Epithelial cell of prostate (primary cell): ENCODE data around the gene PRF1.
"Not testable (repeated sequence)": the region's sequence is repeated elsewhere in the genome, so short reads cannot be mapped to it uniquely, and the experiment has no call there.

ENCODE experiments used
- DNase-seq: peaks from one replicate; pipeline ENCODE4 v3.0.0-alpha.2; 2011; ENCODE audit warnings: low read depth, low spot score
- H3K27ac ChIP-seq: fragments of 450-650 bp; 2 replicates; pipeline ENCODE4 v1.5.1; 2017; ENCODE audit warnings: mild to moderate bottlenecking

Gene PRF1

GRCh38 chr10:70602665-70603448 lies at the start of gene PRF1:
Gene PRF1 (minus strand): TSS chr10:70602741. CDS start chr10:70600902, 1,839 bp downstream.
- no peak for DNase-seq

GRCh38 chr10:70651661-70652060 lies 49.1 kb upstream of the PRF1 start:
- DNase-seq: no peak
- peak overlapping the region; percentile 54 for H3K27ac ChIP-seq

More at GRCh38 chr10:70602665-70603448, at the start of gene PRF1:
- no peak within 1 kb of the TSS for H3K27ac ChIP-seq

- no peak for DNase-seq
- no peak overlapping the region for H3K27ac ChIP-seq
Observed at GRCh38 chr10:70650718-70651117, 48.2 kb upstream of the PRF1 start.

- no peak for DNase-seq
- H3K27ac ChIP-seq: peak overlapping the region; percentile 63
Observed at GRCh38 chr10:70650104-70650503, 47.6 kb upstream of the PRF1 start.

GRCh38 chr10:70649526-70649925 lies 47.0 kb upstream of the PRF1 start:
- DNase-seq: peak; percentile 96
- peak overlapping the region; percentile 63 for H3K27ac ChIP-seq

GRCh38 chr10:70648427-70648826 lies 45.9 kb upstream of the PRF1 start:
- no peak overlapping the region for H3K27ac ChIP-seq
- DNase-seq: no peak

GRCh38 chr10:70647086-70647485 lies 44.5 kb upstream of the PRF1 start:
- no peak for DNase-seq
- no peak overlapping the region for H3K27ac ChIP-seq

GRCh38 chr10:70644959-70645358 lies 42.4 kb upstream of the PRF1 start:
- not testable (repeated sequence) for DNase-seq

DNA sequence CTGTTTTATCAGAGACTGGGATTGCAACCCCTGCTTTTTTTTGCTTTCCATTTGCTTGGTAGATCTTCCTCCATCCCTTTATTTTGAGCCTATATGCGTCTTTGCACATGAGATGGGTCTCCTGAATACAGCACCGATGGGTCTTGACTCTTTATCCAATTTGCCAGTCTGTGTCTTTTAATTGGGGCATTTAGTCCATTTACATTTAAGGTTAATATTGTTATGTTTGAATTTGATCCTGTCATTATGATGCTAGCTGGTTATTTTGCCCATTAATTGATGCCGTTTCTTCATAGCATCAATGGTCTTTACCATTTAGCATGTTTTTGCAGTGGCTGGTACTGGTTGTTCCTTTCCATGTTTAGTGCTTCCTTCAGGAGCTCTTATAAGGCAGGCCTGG lies 40.7 kb upstream of the PRF1 start:
- not testable (repeated sequence) for H3K27ac ChIP-seq, DNase-seq

More at GRCh38 chr10:70644959-70645358, 42.4 kb upstream of the PRF1 start:
- H3K27ac ChIP-seq: not testable (repeated sequence)

GRCh38 chr10:70639640-70640383 lies 37.3 kb upstream of the PRF1 start:
- not testable (repeated sequence) for DNase-seq, H3K27ac ChIP-seq

DNA sequence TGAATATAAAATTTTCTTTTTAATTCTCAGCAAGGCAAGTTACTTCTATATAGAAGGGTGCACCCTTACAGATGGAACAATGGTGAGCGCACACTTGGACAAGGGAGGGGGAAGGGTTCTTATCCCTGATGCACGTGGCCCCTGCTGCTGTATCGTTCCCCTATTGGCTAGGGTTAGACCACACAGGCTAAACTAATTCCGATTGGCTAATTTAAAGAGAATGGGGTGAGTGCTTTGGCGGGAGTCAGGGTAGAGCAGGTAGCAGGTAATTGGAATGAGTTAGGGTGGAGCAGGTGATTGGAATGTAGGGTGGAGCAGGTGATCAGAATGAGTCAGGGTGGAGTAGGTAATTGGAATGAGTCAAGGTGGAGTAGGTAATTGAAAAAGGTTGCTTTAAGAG lies 32.0 kb upstream of the PRF1 start:
- peak overlapping the region; percentile 65 for H3K27ac ChIP-seq
- not testable (repeated sequence) for DNase-seq

- peak overlapping the region; percentile 65 for H3K27ac ChIP-seq
- DNase-seq: no peak
Observed at GRCh38 chr10:70634011-70634410, 31.5 kb upstream of the PRF1 start.

GRCh38 chr10:70631735-70632134 lies 29.2 kb upstream of the PRF1 start:
- not testable (repeated sequence) for H3K27ac ChIP-seq

DNA sequence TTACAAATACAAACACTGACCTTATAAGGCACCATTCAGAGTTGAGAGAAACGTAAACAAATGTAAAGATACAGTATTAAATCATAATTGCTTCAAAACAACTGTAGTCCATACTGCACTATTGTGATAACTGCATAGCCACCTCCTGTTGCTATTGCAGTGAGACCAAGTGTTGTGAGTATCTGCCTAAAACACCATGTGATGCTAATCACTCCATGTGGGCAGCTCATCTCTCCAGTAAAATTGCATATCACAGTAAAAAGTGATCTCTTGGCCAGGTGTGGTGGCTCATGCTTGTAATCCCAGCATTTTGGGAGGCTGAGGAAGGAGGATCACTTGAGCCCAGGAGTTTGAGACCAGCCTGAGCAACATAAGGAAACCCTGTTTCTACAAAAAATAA lies 26.8 kb upstream of the PRF1 start:
- H3K27ac ChIP-seq: no peak overlapping the region
- no peak for DNase-seq

More at GRCh38 chr10:70631735-70632134, 29.2 kb upstream of the PRF1 start:
- DNase-seq: not testable (repeated sequence)

DNA sequence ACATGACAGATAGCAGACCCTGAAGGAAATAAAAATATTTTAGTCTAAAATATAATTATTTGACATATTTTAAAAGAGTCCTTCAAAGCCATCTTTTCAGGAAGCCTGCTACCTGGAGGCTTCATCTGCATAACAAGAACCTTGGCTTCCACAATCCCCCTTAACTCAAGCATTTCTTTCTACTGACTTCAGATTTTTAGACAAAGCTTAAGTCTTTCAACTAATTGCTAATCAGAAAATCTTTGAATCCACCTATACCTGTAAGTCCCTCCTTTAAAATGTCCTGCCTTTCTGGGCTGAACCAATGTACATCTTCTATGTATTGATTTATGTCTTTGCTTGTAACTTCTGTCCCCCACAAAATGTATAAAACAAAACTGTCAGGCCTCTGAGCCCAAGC lies 23.5 kb upstream of the PRF1 start:
- H3K27ac ChIP-seq: no peak overlapping the region
- DNase-seq: no peak

GRCh38 chr10:70622981-70623844 lies 20.7 kb upstream of the PRF1 start:
- no peak overlapping the region for H3K27ac ChIP-seq
- no peak for DNase-seq

GRCh38 chr10:70622541-70622940 lies 20.0 kb upstream of the PRF1 start:
- no peak overlapping the region for H3K27ac ChIP-seq
- no peak for DNase-seq

DNA sequence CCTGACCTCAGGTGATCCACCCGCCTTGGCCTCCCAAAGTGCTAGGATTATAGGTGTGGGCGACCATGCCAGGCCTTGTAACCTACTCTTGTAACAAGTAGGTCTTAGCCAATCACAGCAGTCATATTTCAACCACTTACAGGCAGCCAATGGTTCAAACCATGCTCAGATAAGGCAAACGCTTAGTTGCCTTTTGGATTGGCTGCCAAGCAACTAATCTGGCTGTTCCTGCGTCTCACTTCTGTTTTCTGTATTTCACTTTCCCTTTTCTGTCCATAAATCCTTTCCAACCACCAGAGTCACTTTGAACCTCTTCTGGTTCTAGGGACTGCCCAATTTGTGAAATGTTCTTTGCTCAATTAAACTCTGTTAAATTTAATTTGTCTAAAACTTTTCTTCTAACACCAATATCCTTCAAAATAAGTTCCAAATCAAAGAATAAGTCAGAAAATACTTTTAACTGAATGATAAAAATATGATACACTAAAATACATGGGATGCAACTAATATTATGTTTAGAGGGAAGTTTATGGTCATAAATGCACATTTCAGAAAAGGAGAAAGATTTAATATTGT lies 19.1 kb upstream of the PRF1 start:
- DNase-seq: no peak
- H3K27ac ChIP-seq: no peak overlapping the region

DNA sequence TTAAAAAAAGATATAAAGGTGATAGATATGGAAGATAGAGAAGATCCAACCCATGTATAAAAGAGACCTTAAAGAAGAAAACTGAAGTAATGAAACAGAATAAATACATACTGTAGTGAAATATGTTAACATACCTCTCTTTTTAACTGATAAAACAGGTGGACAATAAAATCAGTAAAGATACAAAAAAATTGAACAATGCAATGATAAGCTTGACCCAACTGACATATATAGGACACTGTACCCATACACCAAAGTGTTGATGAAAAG lies 17.4 kb upstream of the PRF1 start:
- DNase-seq: no peak
- no peak overlapping the region for H3K27ac ChIP-seq

DNA sequence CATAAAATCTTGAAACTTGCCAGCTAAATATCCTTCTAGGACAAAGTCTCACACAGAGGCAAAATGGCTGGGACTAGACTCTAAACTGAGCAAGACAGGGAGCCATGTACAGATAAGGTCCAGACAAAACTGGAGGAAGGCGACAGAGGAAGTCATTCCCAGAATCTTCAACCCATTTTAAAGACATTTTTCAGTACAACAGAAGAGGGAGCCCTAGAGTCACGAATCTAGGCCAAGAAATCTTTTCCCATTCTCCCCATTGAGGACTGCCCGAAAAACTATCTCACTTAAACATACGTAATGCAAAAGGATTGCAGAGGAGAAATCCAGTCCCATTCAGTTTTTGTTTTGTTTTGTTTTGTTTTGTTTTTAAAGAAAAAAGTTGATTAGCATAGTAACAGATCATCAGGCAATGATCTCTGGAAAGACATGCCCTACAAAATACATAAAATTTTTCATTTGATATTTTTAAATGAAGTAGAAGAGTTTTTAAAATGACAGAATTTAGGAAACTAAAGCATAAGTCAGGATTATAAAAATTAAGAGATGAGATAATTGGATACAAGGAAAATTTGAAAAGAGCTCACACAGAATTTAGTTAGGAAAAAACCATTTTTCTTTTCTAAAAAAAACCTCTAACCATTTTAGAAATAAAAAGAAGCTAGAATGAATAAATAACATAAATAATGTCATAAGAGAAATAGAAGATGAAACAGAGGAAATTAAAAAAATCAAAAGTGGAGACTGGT lies 16.9 kb upstream of the PRF1 start:
- H3K27ac ChIP-seq: no peak overlapping the region
- DNase-seq: no peak
